GM20431 (cell line): Measurements from ENCODE around the gene STXBP5L.
"Not testable (repeated sequence)": the region's sequence is repeated elsewhere in the genome, so short reads cannot be mapped to it uniquely, and the experiment has no call there.

Experiments used
- in situ Hi-C: fragments of 300-500 bp; cut with MseI, MboI; formaldehyde crosslinking; loops from one replicate; pipeline ENCODE4 v1.15.0; 2020; ENCODE audit warnings: low sequenced_read_pairs; ENCODE audit not compliant: unreplicated experiment

The STXBP5L gene

DNA sequence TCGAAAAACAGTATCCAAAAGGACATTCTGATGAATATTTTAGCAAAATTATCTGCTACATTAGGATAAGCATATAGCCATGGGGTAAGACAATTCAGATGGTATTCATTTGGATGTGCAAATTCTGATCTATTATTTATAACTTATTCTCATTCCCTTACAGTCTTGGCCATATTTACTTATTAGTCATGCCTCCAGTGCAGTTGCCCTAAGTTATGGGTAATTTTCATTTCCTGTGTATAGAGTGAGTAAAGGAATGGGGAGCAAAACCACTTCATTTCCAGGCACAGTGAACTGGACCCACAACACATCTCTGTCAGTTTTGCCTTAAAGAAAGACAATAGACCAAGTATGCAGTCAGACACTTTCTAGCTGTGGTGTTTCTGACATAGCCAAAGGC, 503.5 kb downstream of the STXBP5L start:
- in situ Hi-C loops, result no loop called here

GRCh38 chr3:121414924-121415323, 506.9 kb downstream of the STXBP5L start:
- in situ Hi-C loops, result no loop called here

GRCh38 chr3:121418182-121418581, 510.2 kb downstream of the STXBP5L start:
- in situ Hi-C loops, result no loop called here

DNA sequence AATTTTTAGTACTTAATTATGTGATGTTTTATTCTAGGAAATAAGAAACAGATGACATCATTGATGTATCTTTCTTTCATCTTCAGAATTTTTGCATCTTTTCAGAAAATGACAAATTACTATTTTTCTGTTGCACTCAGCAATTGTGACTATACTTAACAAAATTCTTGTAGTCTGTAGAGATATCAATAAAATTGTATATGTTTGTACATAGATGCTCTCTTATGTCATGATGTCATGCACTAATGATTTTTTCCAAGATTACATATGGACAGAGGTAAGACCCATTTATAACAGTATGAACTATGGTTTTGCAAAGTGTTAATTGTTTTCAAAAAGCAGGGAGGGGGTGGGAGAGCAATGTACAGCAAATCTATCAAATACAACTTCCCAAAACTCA, 516.5 kb downstream of the STXBP5L start:
- in situ Hi-C loops, result no loop called here

GRCh38 chr3:121430664-121431215, 522.7 kb downstream of the STXBP5L start:
- in situ Hi-C loops, result no loop called here

DNA sequence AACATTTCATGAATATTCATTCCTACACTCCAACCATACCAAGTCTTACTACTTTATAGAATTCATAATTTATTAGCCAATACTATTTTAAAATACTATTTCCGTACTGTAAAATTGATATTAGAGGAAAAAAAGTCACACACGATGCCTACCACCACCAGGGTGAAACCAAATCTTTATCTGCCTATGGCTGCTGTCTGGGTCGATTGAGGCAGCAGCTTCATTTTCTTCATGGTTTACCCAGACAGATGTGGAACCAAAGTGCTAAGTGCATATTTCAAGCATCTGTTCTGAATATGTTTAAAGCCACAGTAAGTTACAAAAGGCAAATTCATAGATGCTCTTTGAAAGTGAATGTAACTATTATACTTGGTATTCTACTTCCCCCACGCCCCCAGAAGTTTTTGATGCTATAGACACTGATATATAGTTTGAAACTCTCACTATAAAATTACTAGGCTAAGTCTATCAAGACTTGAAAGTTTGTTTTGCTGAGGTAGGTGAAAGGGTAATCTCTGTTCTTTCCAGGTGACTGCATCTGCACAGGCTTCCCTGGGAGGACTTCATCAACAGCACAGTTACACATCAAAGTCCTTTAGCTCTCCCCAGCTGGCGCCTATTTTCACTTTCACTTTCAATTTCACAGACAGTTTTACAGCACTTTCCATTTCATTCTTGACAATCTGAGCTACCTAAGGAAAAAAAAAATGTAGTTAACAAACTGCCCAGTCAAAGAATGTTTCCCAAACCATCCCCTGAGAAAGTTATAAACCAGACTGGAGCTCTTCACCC, 523.9 kb downstream of the STXBP5L start:
- in situ Hi-C loops, result no loop called here

- in situ Hi-C loops, result no loop called here
Observed at GRCh38 chr3:121436074-121436473, 528.1 kb downstream of the STXBP5L start.

- in situ Hi-C loops, result no loop called here
Observed at GRCh38 chr3:121436641-121437040, 528.6 kb downstream of the STXBP5L start.

- in situ Hi-C loops, result no loop called here
Observed at GRCh38 chr3:121443456-121443855, 535.5 kb downstream of the STXBP5L start.

DNA sequence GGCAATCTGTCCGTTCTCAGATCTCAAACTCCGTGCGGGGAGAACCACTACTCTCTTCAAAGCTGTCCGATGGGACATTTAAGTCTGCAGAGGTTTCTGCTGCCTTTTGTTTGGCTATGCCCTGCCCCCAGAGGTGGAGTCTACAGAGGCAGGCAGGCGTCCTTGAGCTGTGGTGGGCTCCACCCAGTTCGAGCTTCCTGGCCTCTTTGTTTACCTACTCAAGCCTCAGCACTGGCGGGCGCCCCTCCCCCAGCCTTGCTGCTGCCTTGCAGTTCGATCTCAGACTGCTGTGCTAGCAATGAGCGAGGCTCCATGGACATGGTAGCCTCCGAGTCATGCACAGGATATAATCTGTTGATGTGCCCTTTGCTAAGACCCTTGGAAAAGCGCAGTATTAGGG, 543.7 kb downstream of the STXBP5L start:
- in situ Hi-C loops, result not testable (repeated sequence)

DNA sequence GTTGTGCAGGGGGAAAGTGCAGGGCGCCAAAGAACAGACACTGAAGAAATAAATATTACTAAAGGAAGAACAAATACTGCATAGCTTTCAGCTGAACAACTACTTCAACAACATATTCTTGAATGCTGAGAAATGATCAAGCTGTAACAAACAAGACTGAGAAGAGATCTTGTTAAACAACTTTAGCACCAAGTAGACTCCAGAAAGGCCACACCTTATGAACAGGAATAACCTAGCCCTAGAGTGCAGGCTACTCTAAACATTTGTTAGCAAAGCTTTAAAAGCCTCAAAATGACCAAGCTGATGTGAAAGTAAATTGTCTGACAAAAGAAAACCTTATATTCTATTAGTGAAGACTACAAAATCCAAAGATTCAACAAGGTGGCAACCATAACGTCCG, 554.6 kb downstream of the STXBP5L start:
- in situ Hi-C loops, result no loop called here

GRCh38 chr3:121463745-121464144, 555.7 kb downstream of the STXBP5L start:
- in situ Hi-C loops, result no loop called here

DNA sequence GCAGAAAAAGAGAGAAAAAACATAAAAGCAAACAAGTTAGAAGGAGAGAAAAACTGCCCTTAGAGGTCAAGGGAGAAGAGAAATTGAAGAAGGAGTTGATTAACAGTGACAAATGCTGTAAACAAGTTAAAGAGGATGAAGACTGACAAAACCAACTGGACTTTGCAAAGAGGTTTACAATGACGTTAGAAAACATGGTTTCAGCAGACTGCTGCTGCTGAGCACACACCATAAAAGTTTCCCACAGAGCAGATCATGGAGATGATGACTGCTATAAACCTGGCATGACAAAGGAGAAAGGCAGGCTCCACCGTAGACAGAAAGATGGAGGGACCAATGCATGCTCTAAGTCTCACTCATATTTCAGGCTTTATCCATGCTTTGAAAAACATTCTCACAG, 559.1 kb downstream of the STXBP5L start:
- in situ Hi-C loops, result no loop called here

DNA sequence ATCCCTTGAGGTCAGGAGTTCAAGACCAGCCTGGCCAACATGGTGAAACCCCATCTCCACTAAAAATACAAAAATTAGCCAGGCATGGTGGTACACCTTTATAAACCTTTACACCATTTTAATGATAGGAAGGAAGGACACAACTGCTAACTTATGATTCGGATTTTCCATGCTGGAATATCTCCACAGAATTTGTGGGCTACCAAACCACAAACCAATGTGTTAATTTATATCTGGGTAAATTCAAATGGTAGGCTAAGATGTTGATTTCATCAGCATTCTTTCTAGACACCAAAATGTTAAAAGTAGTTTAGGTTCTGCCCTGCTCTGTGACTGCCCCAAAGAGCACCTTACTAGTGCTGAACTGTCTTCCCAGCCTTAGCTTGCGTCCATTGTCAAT, 565.0 kb downstream of the STXBP5L start:
- in situ Hi-C loops, result no loop called here
